NT2/D1 (cell line): ENCODE data around the gene SEPTIN3.

Experiments used
- DNase-seq: peaks from one replicate; pipeline ENCODE4 v3.0.0-alpha.2; 2011; ENCODE audit warnings: low read depth, low spot score
- H3K27me3 ChIP-seq: 2 replicates; pipeline ENCODE4 v1.6.0; 2011; ENCODE audit warnings: mild to moderate bottlenecking; ENCODE audit not compliant: insufficient read length, insufficient read depth
- H3K36me3 ChIP-seq: 2 replicates; pipeline ENCODE4 v1.6.1; 2011; ENCODE audit warnings: mild to moderate bottlenecking, low read length, mixed read lengths; ENCODE audit not compliant: insufficient read depth, insufficient read length
- H3K4me1 ChIP-seq: 2 replicates; pipeline ENCODE4 v1.5.1; 2011; ENCODE audit not compliant: insufficient read depth, insufficient read length
- H3K4me3 ChIP-seq: 2 replicates; pipeline ENCODE4 v1.5.1; 2011; ENCODE audit warnings: low read depth; ENCODE audit not compliant: insufficient read length
- H3K9ac ChIP-seq: 2 replicates; pipeline ENCODE4 v1.6.0; 2011; ENCODE audit warnings: low read depth; ENCODE audit not compliant: insufficient read length
- H3K9me3 ChIP-seq: 2 replicates; pipeline ENCODE4 v1.5.1; 2011; ENCODE audit warnings: mild to moderate bottlenecking, low read length; ENCODE audit not compliant: insufficient read depth
- SUZ12 ChIP-seq: IDR thresholded peaks from 2 replicates; pipeline ENCODE4 v1.6.1; 2011; ENCODE audit not compliant: insufficient read length, insufficient read depth; ENCODE audit errors: extremely low read depth
- YY1 ChIP-seq: IDR thresholded peaks from 2 replicates; pipeline ENCODE4 v1.6.1; 2011; ENCODE audit not compliant: insufficient read length, insufficient read depth
- ZNF274 ChIP-seq: IDR thresholded peaks from 2 replicates; pipeline ENCODE4 v1.6.1; 2011; ENCODE audit warnings: mild to moderate bottlenecking, low read depth, low read length

Gene SEPTIN3

GRCh38 chr22:41925783-41926460, 43.3 kb upstream of the SEPTIN3 start:
- H3K4me3 ChIP-seq = peak overlapping the region; percentile 51
- TF ChIP-seq YY1 (no peak), ZNF274 (no peak), SUZ12 (no peak)
- peak overlapping the region; percentile 83 for H3K9ac ChIP-seq
- H3K27me3 ChIP-seq = peaks cover 23% of the 10 kb centered on the region
- DNase-seq = peak; percentile 43
- no peaks in the 10 kb centered on the region for H3K9me3 ChIP-seq
- no peaks in the 10 kb centered on the region for H3K36me3 ChIP-seq
- peaks cover 21% of the 10 kb centered on the region for H3K4me1 ChIP-seq

DNA sequence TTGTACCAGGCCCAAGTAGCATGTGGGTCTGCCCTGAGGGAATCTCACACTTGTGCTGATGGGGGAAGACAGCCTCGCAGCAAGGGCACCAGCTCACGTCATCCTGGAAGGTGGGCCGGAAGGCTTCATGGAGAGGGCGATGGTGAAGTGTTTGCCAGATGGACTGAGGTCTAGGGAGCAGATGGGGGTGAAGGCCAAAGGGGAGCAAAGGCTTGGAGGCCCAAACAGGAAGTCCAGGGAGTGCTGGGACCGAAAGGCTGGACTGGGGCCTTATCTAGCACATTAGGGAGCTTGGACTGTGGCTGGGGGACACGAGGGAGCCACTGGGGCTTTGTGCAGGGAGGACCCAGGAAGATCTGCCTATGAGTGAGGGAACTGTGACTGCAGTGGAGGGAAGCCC, 41.4 kb upstream of the SEPTIN3 start:
- Histone ChIP-seq H3K4me1 (peaks cover 24% of the 10 kb centered on the region), H3K9ac (peak overlapping the region; percentile 24), H3K36me3 (no peaks in the 10 kb centered on the region), H3K9me3 (no peaks in the 10 kb centered on the region), H3K27me3 (peaks cover 21% of the 10 kb centered on the region), H3K4me3 (no peak overlapping the region)
- no peak for DNase-seq
- TF ChIP-seq SUZ12 (no peak), ZNF274 (no peak), YY1 (no peak)

- peaks cover 3% of the 10 kb centered on the region for H3K36me3 ChIP-seq
- no peak for TF ChIP-seq YY1
- no peak for TF ChIP-seq SUZ12
- TF ChIP-seq ZNF274 = no peak
- H3K9ac ChIP-seq = peak overlapping the region; percentile 24
- DNase-seq = no peak
- H3K27me3 ChIP-seq = peaks cover 11% of the 10 kb centered on the region
- no peaks in the 10 kb centered on the region for H3K9me3 ChIP-seq
- H3K4me1 ChIP-seq = peaks cover 23% of the 10 kb centered on the region
- H3K4me3 ChIP-seq = no peak overlapping the region
Observed at GRCh38 chr22:41928593-41929417, 40.4 kb upstream of the SEPTIN3 start.

DNA sequence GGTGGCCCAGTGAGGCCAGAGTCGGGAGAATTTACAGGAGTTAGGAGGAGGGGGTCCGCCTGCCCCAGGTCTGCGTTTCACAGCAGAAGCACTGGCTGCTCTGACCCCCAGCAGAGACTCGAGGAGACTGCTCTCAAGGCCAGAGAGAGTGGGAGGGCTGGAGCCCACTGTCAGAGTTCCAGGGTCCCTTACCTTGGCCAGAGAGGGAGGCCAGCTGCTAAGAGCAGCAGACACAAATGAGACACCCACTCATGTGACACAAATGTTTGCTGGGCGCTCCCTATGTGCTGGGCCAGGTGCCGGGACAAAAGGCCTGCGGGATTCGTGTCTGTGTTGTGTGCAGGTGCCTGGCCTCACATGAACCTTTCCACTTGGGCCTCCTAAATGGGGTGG, 39.8 kb upstream of the SEPTIN3 start:
- no peak for TF ChIP-seq ZNF274
- no peak for TF ChIP-seq YY1
- no peak for TF ChIP-seq SUZ12
- Histone ChIP-seq H3K36me3 (peaks cover 9% of the 10 kb centered on the region), H3K4me3 (no peak overlapping the region), H3K9ac (no peak overlapping the region), H3K9me3 (no peaks in the 10 kb centered on the region), H3K27me3 (peaks cover 10% of the 10 kb centered on the region), H3K4me1 (peaks cover 27% of the 10 kb centered on the region)
- DNase-seq = no peak

GRCh38 chr22:41931701-41932269, 37.5 kb upstream of the SEPTIN3 start:
- Histone ChIP-seq H3K9me3 (no peaks in the 10 kb centered on the region), H3K27me3 (no peaks in the 10 kb centered on the region), H3K36me3 (peaks cover 20% of the 10 kb centered on the region), H3K9ac (no peak overlapping the region), H3K4me1 (peaks cover 27% of the 10 kb centered on the region), H3K4me3 (no peak overlapping the region)
- TF ChIP-seq ZNF274 = no peak
- TF ChIP-seq YY1 = no peak
- TF ChIP-seq SUZ12 = no peak
- no peak for DNase-seq

GRCh38 chr22:41932353-41932752, 36.9 kb upstream of the SEPTIN3 start:
- H3K9ac ChIP-seq = no peak overlapping the region
- H3K27me3 ChIP-seq = no peaks in the 10 kb centered on the region
- H3K4me3 ChIP-seq = no peak overlapping the region
- DNase-seq = no peak
- H3K36me3 ChIP-seq = peaks cover 25% of the 10 kb centered on the region
- TF ChIP-seq YY1 (no peak), SUZ12 (no peak), ZNF274 (no peak)
- H3K9me3 ChIP-seq = no peaks in the 10 kb centered on the region
- H3K4me1 ChIP-seq = peaks cover 24% of the 10 kb centered on the region

- Histone ChIP-seq H3K4me3 (no peak overlapping the region), H3K27me3 (no peaks in the 10 kb centered on the region), H3K9me3 (no peaks in the 10 kb centered on the region), H3K9ac (no peak overlapping the region), H3K4me1 (peaks cover 19% of the 10 kb centered on the region), H3K36me3 (peaks cover 33% of the 10 kb centered on the region)
- DNase-seq = no peak
- no peak for TF ChIP-seq ZNF274
- no peak for TF ChIP-seq SUZ12
- TF ChIP-seq YY1 = no peak
Observed at GRCh38 chr22:41933411-41934177, 35.6 kb upstream of the SEPTIN3 start.
